SK-N-SH (cell line): Measurements from ENCODE around the gene USP31. TPM values are rescaled to one million over a fixed set of nuclear protein-coding genes. Genes with fewer than 3 reads are reported as not detected.

Experiments
- CTCF ChIA-PET: fragments of 300-600, 350-600 bp; formaldehyde crosslinking; extraction: SDS; loops from one replicate; lab custom pipeline; 2021; lab: Yijun Ruan, JAX
- POLR2A ChIA-PET: fragments of 350-600 bp; sonication (Branson Sonifier 250); formaldehyde crosslinking; extraction: SDS; loops from one replicate; lab custom pipeline; 2020; ENCODE audit warnings: antibody characterized with exemption, inconsistent platforms; lab: Yijun Ruan, JAX
- DNase-seq: peaks from one replicate; pipeline ENCODE4 v3.0.0; 2012
- H2AFZ ChIP-seq: fragments of 200-600 bp; sonication (generic); 2 replicates; pipeline ENCODE4 v1.8.1; 2016; ENCODE audit warnings: antibody characterized with exemption, mild to moderate bottlenecking, low read depth
- H3F3A ChIP-seq: fragments of 200-600 bp; sonication (generic); replicated peaks from 2 replicates; pipeline ENCODE3; 2016; ENCODE audit warnings: antibody characterized with exemption, mild to moderate bottlenecking; ENCODE audit not compliant: insufficient read depth
- H3K27ac ChIP-seq, 2 experiments: fragments of 200-500 bp in 1 of 2; fragments of 200-600 bp in 1 of 2; sonication (Bioruptor generic) in 1 of 2; sonication (generic), shearing (Covaris generic) in 1 of 2; 2 replicates each; pipeline versions ENCODE4 v1.5.1 to v1.6.1; 2014 to 2016; ENCODE audit warnings: low read depth in 2 of 2, inconsistent platforms in 1 of 2, low read length in 1 of 2, mild to moderate bottlenecking in 1 of 2, mixed read lengths in 1 of 2
- H3K27me3 ChIP-seq: fragments of 200-600 bp; sonication (generic), shearing (Covaris generic); 2 replicates; pipeline ENCODE4 v1.6.1; 2016; ENCODE audit warnings: mixed run types; ENCODE audit not compliant: insufficient read depth
- H3K36me3 ChIP-seq, 2 experiments: fragments of 200-500 bp in 1 of 2; fragments of 200-600 bp in 1 of 2; sonication (Bioruptor generic) in 1 of 2; sonication (generic) in 1 of 2; replicated peaks in 1 of 2; 2 replicates each; pipeline versions ENCODE3 to v1.5.1; 2014 to 2016; ENCODE audit warnings: low read length in 1 of 2, mild to moderate bottlenecking in 1 of 2; ENCODE audit not compliant: insufficient read depth in 2 of 2, control insufficient read depth in 1 of 2
- H3K4me1 ChIP-seq, 2 experiments: fragments of 200-500 bp in 1 of 2; fragments of 200-600 bp in 1 of 2; sonication (Bioruptor generic) in 1 of 2; sonication (generic), shearing (Covaris generic) in 1 of 2; 2 replicates each; pipeline versions ENCODE4 v1.5.1 to v1.6.1; 2014 to 2016; ENCODE audit warnings: low read depth in 1 of 2, low read length in 1 of 2, mixed run types in 1 of 2; ENCODE audit not compliant: insufficient read depth in 2 of 2, control insufficient read depth in 1 of 2
- H3K4me2 ChIP-seq: fragments of 200-600 bp; sonication (generic), shearing (Covaris generic); 2 replicates; pipeline ENCODE4 v1.6.1; 2017; ENCODE audit warnings: mixed run types
- H3K4me3 ChIP-seq, 2 experiments: fragments of 200-500 bp in 1 of 2; fragments of 200-600 bp in 1 of 2; sonication (Bioruptor generic) in 1 of 2; sonication (generic), shearing (Covaris generic) in 1 of 2; 2 replicates each; pipeline versions ENCODE4 v1.5.1 to v1.8.1; 2014 to 2016; ENCODE audit warnings: low read depth in 2 of 2, inconsistent platforms in 1 of 2, low read length in 1 of 2, mild to moderate bottlenecking in 1 of 2, mixed read lengths in 1 of 2, moderate library complexity in 1 of 2
- H3K79me2 ChIP-seq: fragments of 200-600 bp; sonication (generic); 2 replicates; pipeline ENCODE4 v1.8.1; 2017; ENCODE audit warnings: mild to moderate bottlenecking; ENCODE audit not compliant: insufficient read depth
- H3K9ac ChIP-seq: fragments of 200-600 bp; sonication (generic); 2 replicates; pipeline ENCODE4 v1.6.1; 2017; ENCODE audit warnings: mixed run types
- H3K9me2 ChIP-seq: fragments of 200-600 bp; sonication (generic); 2 replicates; pipeline ENCODE4 v1.6.1; 2017; ENCODE audit warnings: mixed run types
- H3K9me3 ChIP-seq: fragments of 200-600 bp; sonication (generic); 2 replicates; pipeline ENCODE4 v1.6.1; 2017; ENCODE audit warnings: mixed run types, mild to moderate bottlenecking, moderate library complexity
- H4K20me1 ChIP-seq: fragments of 200-600 bp; sonication (generic); 2 replicates; pipeline ENCODE4 v1.6.1; 2017; ENCODE audit warnings: mild to moderate bottlenecking, mixed run types; ENCODE audit not compliant: insufficient read depth
- CTCF ChIP-seq: fragments of 200-600 bp; sonication (generic); IDR thresholded peaks from 2 replicates; pipeline ENCODE4 v1.6.1; 2017; ENCODE audit warnings: antibody characterized with exemption, mild to moderate bottlenecking, moderate library complexity
- EZH2phosphoT487 ChIP-seq: fragments of 200-600 bp; sonication (generic); IDR thresholded peaks from 2 replicates; pipeline ENCODE4 v1.6.1; 2017; ENCODE audit warnings: low read depth, mixed run types, mild to moderate bottlenecking, antibody characterized with exemption, moderate library complexity, borderline replicate concordance
- FOSL2 ChIP-seq: IDR thresholded peaks from 2 replicates; pipeline ENCODE4 v1.4.0; 2012; ENCODE audit warnings: low read depth, mild to moderate bottlenecking, moderate library complexity, borderline replicate concordance
- FOXJ3 ChIP-seq: sonication (generic); formaldehyde crosslinking; IDR thresholded peaks from 2 replicates; pipeline ENCODE4 v1.5.1; 2020; ENCODE audit warnings: mild to moderate bottlenecking, missing genetic modification reagents
- FOXM1 ChIP-seq: IDR thresholded peaks from 2 replicates; pipeline ENCODE4 v1.4.0; 2012; ENCODE audit warnings: low read depth, mild to moderate bottlenecking
- GABPA ChIP-seq: IDR thresholded peaks from 2 replicates; pipeline ENCODE4 v1.4.0; 2012; ENCODE audit warnings: low read depth, mild to moderate bottlenecking
- GATA2 ChIP-seq: sonication (generic); formaldehyde crosslinking; IDR thresholded peaks from 2 replicates; pipeline ENCODE4 v1.5.0; 2020; ENCODE audit warnings: mild to moderate bottlenecking, missing genetic modification reagents
- MAX ChIP-seq: IDR thresholded peaks from 2 replicates; pipeline ENCODE4 v1.4.0; 2012; ENCODE audit warnings: low read depth
- NFIC ChIP-seq: IDR thresholded peaks from 2 replicates; pipeline ENCODE4 v1.4.0; 2012; ENCODE audit warnings: borderline replicate concordance
- NRF1 ChIP-seq: IDR thresholded peaks from 2 replicates; pipeline ENCODE4 v1.6.1; 2012; ENCODE audit warnings: low read depth, mild to moderate bottlenecking, low read length
- RAD21 ChIP-seq: IDR thresholded peaks from 2 replicates; pipeline ENCODE4 v1.6.1; 2012; ENCODE audit warnings: mild to moderate bottlenecking, low read length
- RCOR1 ChIP-seq: fragments of 150-350 bp; IDR thresholded peaks from 2 replicates; pipeline ENCODE4 v1.6.1; 2017; ENCODE audit warnings: antibody characterized with exemption, low read length
- SIN3A ChIP-seq: IDR thresholded peaks from 2 replicates; pipeline ENCODE4 v1.6.1; 2012; ENCODE audit warnings: low read depth, mild to moderate bottlenecking, low read length, moderate library complexity, borderline replicate concordance
- SMC3 ChIP-seq: IDR thresholded peaks from 2 replicates; pipeline ENCODE4 v1.6.1; 2012; ENCODE audit warnings: low read depth, low read length, improper control_type of control experiment
- TCF12 ChIP-seq: IDR thresholded peaks from 2 replicates; pipeline ENCODE4 v1.4.0; 2012
- USF2 ChIP-seq: fragments of 150-350 bp; IDR thresholded peaks from 2 replicates; pipeline ENCODE4 v1.6.1; 2017; ENCODE audit warnings: antibody characterized with exemption, low read length, low read depth, borderline replicate concordance
- WGBS: methylation state at CpG from one replicate; pipeline ENCODE4 v1.1.6; 2017; ENCODE audit warnings: low lambda C conversion rate; 5-methylcytosine and 5-hydroxymethylcytosine counted together
- polyA plus RNA-seq, 3 experiments: library from polyadenylated mRNA; depleted of rRNA; stranded (reverse); fragments of >200 nt; gene quantifications; 2 replicates each; pipeline ENCODE4 v1.2.3, GENCODE V29; 2012

The USP31 gene
- polyA plus RNA-seq, 1 of the 3 experiments (the other 2 are of a cell fraction): 3.2 TPM

GRCh38 chr16:23060458-23061320, 88.6 kb downstream of the USP31 start:
- H3K4me1 ChIP-seq: peaks cover 0 to 2% of the 10 kb centered on the region in 2 experiments; a peak in 1 of 4 replicates
- no peak overlapping the region for H2AFZ ChIP-seq
- H3F3A ChIP-seq: no peaks in the 10 kb centered on the region
- no peaks in the 10 kb centered on the region for H3K9me3 ChIP-seq
- peak; percentile 75 for DNase-seq
- POLR2A ChIA-PET: interaction anchor here (1.5 kb wide), 1 partner anchor 162 kb away, joined by 4 read pairs; no protein-coding TSS in a partner anchor
- H3K9ac ChIP-seq: no peak overlapping the region
- H3K4me2 ChIP-seq: no peak overlapping the region
- H3K4me3 ChIP-seq: no peak overlapping the region; a peak in 1 of 4 replicates
- CTCF ChIA-PET: interaction anchor here (0.5 to 8.4 kb wide), 50 partner anchors 9 to 1504 kb away, joined by 3 to 142 read pairs (median 4); partner anchors contain the start of gene HS3ST2
- WGBS: 46% methylated on average over 9 of the region's 9 CpGs
- no peaks in the 10 kb centered on the region for H3K27me3 ChIP-seq
- peaks cover 4% of the 10 kb centered on the region; the same call in 1 of the 2 replicates for H4K20me1 ChIP-seq
- TF ChIP-seq NFIC (no peak), EZH2phosphoT487 (no peak), USF2 (no peak), FOSL2 (no peak), FOXM1 (no peak), MAX (no peak), SMC3 (peak; percentile 82), CTCF (peak; percentile 85), RAD21 (peak; percentile 92), RCOR1 (peak; percentile 31; the same call in 1 of the 2 replicates), GATA2 (no peak)
- no peaks in the 10 kb centered on the region for H3K79me2 ChIP-seq
- peaks cover 0 to 4% of the 10 kb centered on the region in 2 experiments for H3K36me3 ChIP-seq
- no peaks in the 10 kb centered on the region for H3K9me2 ChIP-seq
- no peak overlapping the region for H3K27ac ChIP-seq

- H3K27me3 ChIP-seq: no peaks in the 10 kb centered on the region
- H3K4me1 ChIP-seq: peaks cover 0 to 2% of the 10 kb centered on the region in 2 experiments; a peak in 1 of 4 replicates
- CTCF ChIA-PET: interaction anchor here (0.8 to 8.4 kb wide), 16 partner anchors 11 to 376 kb away, joined by 3 to 142 read pairs (median 7); partner anchors contain the start of gene HS3ST2
- no peak for DNase-seq
- 76% methylated on average over 5 of the region's 5 CpGs for WGBS
- no peak overlapping the region for H2AFZ ChIP-seq
- H3K9me3 ChIP-seq: no peaks in the 10 kb centered on the region
- no peaks in the 10 kb centered on the region for H3K9me2 ChIP-seq
- H3K79me2 ChIP-seq: no peaks in the 10 kb centered on the region
- H4K20me1 ChIP-seq: peaks cover 4% of the 10 kb centered on the region; the same call in 1 of the 2 replicates
- no peak overlapping the region for H3K27ac ChIP-seq
- H3K36me3 ChIP-seq: peaks cover 0 to 4% of the 10 kb centered on the region in 2 experiments
- no peaks in the 10 kb centered on the region for H3F3A ChIP-seq
- TF ChIP-seq GABPA: no peak
- TF ChIP-seq SIN3A: no peak
- no peak for TF ChIP-seq FOXJ3 (CRISPR knock-in tag)
- TF ChIP-seq TCF12: no peak
- TF ChIP-seq FOSL2: no peak
- TF ChIP-seq NFIC: no peak
- no peak for TF ChIP-seq NRF1
- TF ChIP-seq RCOR1: no peak
- no peak overlapping the region for H3K9ac ChIP-seq
- H3K4me3 ChIP-seq: no peak overlapping the region
- POLR2A ChIA-PET: interaction anchor here (1.5 kb wide), 1 partner anchor 161 kb away, joined by 4 read pairs; no protein-coding TSS in a partner anchor
- no peak overlapping the region for H3K4me2 ChIP-seq
Observed at GRCh38 chr16:23059433-23059832, 89.8 kb downstream of the USP31 start.
